OCI-LY3 (cell line): ENCODE measurements around the gene TRAPPC12.

ENCODE experiments used
- EZH2phosphoT487 ChIP-seq: fragments of 200-600 bp; shearing (Covaris generic); IDR thresholded peaks from 2 replicates; pipeline ENCODE4 v1.6.1; 2018; ENCODE audit warnings: antibody characterized with exemption, mixed run types, low read depth
- TF ChIP-seq, protein P1 (sequence below): fragments of 200-600, 300-600 bp; sonication (generic); IDR thresholded peaks from 2 replicates; pipeline ENCODE4 v1.5.1; 2014; ENCODE audit warnings: antibody characterized with exemption, low read length, low read depth

DNA sequence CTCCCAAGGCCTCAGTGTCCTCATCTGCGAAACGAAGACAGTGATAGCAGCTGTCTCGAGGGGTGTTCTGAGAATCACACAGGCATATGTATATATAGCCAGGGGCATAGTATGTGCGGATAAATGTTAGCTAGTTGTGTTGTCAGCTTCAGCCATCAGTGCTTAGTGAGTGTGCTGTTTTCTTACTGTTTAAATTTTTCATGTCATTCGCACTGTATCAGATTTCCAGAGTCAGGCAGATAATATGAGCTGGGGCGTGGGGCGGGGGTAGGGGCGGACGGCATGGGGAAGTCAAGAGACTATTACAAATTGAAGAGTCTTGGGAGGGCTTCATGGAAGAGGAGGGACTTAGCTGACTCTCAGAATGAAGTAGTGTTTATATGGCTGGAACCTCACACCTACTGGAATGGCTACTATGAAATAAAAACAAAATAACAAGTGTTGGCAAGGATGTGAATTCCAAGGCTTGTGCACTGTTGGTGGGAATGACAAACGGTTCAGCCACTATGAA is 7.0 kb downstream of the TRAPPC12 start:
- TF ChIP-seq, protein P1, sequence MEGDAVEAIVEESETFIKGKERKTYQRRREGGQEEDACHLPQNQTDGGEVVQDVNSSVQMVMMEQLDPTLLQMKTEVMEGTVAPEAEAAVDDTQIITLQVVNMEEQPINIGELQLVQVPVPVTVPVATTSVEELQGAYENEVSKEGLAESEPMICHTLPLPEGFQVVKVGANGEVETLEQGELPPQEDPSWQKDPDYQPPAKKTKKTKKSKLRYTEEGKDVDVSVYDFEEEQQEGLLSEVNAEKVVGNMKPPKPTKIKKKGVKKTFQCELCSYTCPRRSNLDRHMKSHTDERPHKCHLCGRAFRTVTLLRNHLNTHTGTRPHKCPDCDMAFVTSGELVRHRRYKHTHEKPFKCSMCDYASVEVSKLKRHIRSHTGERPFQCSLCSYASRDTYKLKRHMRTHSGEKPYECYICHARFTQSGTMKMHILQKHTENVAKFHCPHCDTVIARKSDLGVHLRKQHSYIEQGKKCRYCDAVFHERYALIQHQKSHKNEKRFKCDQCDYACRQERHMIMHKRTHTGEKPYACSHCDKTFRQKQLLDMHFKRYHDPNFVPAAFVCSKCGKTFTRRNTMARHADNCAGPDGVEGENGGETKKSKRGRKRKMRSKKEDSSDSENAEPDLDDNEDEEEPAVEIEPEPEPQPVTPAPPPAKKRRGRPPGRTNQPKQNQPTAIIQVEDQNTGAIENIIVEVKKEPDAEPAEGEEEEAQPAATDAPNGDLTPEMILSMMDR: no peak
- TF ChIP-seq EZH2phosphoT487: no peak
